Measurements from ENCODE around the gene GTPBP4.

GTPBP4 gene

GRCh38 chr10:987870-988666 lies at the start of gene GTPBP4:
GTPBP4 (plus strand) TSS chr10:988434; CDS start chr10:988480, 46 bp downstream.
- peak; percentile 97 for DNase-seq (ENCODE audit: low read depth)
- H3K4me3 ChIP-seq (ENCODE audit: control insufficient read depth, low read depth, low read length): peak within 1 kb of the TSS; percentile 98
- no peak for TF ChIP-seq CTCF (conservative IDR thresholded peaks at IDR 0.05; ENCODE audit: control insufficient read depth, insufficient read depth, low read depth, low read length)

GRCh38 chr10:938941-939678 lies 49.1 kb upstream of the GTPBP4 start:
- TF ChIP-seq CTCF (conservative IDR thresholded peaks at IDR 0.05; ENCODE audit: control insufficient read depth, insufficient read depth, low read depth, low read length): no peak
- H3K4me3 ChIP-seq (ENCODE audit: control insufficient read depth, low read depth, low read length): no peak overlapping the region
- DNase-seq (ENCODE audit: low read depth): no peak

- no peak for TF ChIP-seq CTCF (conservative IDR thresholded peaks at IDR 0.05; ENCODE audit: control insufficient read depth, insufficient read depth, low read depth, low read length)
- no peak overlapping the region for H3K4me3 ChIP-seq (ENCODE audit: control insufficient read depth, low read depth, low read length)
- DNase-seq (ENCODE audit: low read depth): no peak
Observed at GRCh38 chr10:943334-944033, 44.8 kb upstream of the GTPBP4 start.

GRCh38 chr10:944034-944831 lies 44.0 kb upstream of the GTPBP4 start:
- DNase-seq (ENCODE audit: low read depth): peak; percentile 73
- TF ChIP-seq CTCF (conservative IDR thresholded peaks at IDR 0.05; ENCODE audit: control insufficient read depth, insufficient read depth, low read depth, low read length): no peak
- H3K4me3 ChIP-seq (ENCODE audit: control insufficient read depth, low read depth, low read length): peak overlapping the region; percentile 12

GRCh38 chr10:945778-946177 lies 42.5 kb upstream of the GTPBP4 start:
- H3K4me3 ChIP-seq (ENCODE audit: control insufficient read depth, low read depth, low read length): no peak overlapping the region
- no peak for TF ChIP-seq CTCF (conservative IDR thresholded peaks at IDR 0.05; ENCODE audit: control insufficient read depth, insufficient read depth, low read depth, low read length)
- DNase-seq (ENCODE audit: low read depth): no peak

- H3K4me3 ChIP-seq (ENCODE audit: control insufficient read depth, low read depth, low read length): no peak overlapping the region
- no peak for TF ChIP-seq CTCF (conservative IDR thresholded peaks at IDR 0.05; ENCODE audit: control insufficient read depth, insufficient read depth, low read depth, low read length)
- DNase-seq (ENCODE audit: low read depth): no peak
Observed at GRCh38 chr10:947051-947450, 41.2 kb upstream of the GTPBP4 start.

All from fibroblast of mammary gland (primary cell).